ENCODE results near the gene PNLIPRP1.

The PNLIPRP1 gene

GRCh38 chr10:116653885-116654284 is 63.1 kb downstream of the PNLIPRP1 start:
- no peak overlapping the region for H3K4me3 ChIP-seq (replicated peaks; ENCODE audit: low read depth, low read length)
- no peak for DNase-seq (ENCODE audit: extremely low read depth, low read depth)
- TF ChIP-seq, protein P1, sequence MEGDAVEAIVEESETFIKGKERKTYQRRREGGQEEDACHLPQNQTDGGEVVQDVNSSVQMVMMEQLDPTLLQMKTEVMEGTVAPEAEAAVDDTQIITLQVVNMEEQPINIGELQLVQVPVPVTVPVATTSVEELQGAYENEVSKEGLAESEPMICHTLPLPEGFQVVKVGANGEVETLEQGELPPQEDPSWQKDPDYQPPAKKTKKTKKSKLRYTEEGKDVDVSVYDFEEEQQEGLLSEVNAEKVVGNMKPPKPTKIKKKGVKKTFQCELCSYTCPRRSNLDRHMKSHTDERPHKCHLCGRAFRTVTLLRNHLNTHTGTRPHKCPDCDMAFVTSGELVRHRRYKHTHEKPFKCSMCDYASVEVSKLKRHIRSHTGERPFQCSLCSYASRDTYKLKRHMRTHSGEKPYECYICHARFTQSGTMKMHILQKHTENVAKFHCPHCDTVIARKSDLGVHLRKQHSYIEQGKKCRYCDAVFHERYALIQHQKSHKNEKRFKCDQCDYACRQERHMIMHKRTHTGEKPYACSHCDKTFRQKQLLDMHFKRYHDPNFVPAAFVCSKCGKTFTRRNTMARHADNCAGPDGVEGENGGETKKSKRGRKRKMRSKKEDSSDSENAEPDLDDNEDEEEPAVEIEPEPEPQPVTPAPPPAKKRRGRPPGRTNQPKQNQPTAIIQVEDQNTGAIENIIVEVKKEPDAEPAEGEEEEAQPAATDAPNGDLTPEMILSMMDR (IDR thresholded peaks at IDR 0.05; ENCODE audit: low read depth, low read length, missing control alignments), result no peak

DNA sequence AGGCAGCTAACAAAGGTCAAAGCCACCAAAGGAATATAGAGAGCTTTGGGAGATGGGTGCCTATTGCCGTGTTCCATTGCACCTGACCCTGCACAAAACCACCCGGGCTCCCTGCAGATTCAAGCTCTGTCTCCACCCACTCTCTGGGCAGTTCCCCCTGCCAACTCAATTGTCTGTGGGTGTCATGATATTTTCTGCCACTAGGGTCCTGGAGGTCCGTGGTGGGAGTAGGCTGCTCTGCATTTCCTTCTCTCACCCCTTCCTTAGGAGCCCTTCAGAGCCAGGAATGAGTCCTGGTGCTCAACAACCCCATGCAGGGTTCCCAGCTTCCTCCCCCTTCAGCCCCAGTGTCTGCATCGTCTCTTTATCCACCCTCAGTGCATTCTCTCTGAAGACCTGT is 64.1 kb downstream of the PNLIPRP1 start:
- no peak overlapping the region for H3K4me3 ChIP-seq (replicated peaks; ENCODE audit: low read depth, low read length)
- TF ChIP-seq, protein P1 (IDR thresholded peaks at IDR 0.05; ENCODE audit: low read depth, low read length, missing control alignments), result peak; percentile 38
- no peak for DNase-seq (ENCODE audit: extremely low read depth, low read depth)

DNA sequence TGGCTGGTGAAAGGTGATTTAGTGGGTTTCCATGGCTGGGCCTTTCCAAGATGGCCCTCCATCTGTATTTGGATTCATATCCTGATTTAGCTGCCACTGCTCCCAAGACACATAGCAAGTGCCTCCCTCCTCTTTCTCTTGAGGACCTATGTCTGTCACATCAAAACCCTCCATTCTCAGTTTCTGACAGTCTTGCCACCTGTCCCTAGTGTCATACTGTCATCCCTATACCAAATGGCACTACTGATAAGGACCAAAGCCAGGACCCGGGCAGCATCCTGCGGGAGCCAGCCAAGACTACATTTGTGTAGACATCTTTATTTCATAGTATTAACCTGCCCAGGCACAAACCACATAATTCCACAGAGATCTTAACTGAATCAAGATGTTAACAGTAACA is 64.8 kb downstream of the PNLIPRP1 start:
- TF ChIP-seq, protein P1 (IDR thresholded peaks at IDR 0.05; ENCODE audit: low read depth, low read length, missing control alignments), result no peak
- H3K4me3 ChIP-seq (replicated peaks; ENCODE audit: low read depth, low read length), result no peak overlapping the region
- DNase-seq (ENCODE audit: extremely low read depth, low read depth), result no peak

DNA sequence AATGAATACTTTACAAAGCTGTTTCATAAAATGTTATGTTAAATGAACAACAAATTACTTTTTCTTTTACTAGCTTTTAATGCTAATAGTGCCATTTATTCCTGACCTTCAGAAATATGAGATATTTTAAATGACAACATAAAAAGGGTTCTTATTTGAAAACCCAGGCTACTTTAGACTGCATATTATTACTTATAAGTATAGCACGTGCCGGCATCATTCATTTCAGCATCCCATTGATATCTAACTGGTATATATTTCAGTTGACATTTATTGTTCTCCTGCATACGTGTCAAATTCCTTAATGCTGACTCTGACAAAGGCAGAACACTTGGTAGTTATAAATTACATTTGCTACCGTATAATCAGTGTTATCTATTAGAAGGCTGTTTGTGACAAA is 65.3 kb downstream of the PNLIPRP1 start:
- TF ChIP-seq, protein P1 (IDR thresholded peaks at IDR 0.05; ENCODE audit: low read depth, low read length, missing control alignments), result no peak
- no peak overlapping the region for H3K4me3 ChIP-seq (replicated peaks; ENCODE audit: low read depth, low read length)
- no peak for DNase-seq (ENCODE audit: extremely low read depth, low read depth)

- no peak overlapping the region for H3K4me3 ChIP-seq (replicated peaks; ENCODE audit: low read depth, low read length)
- DNase-seq (ENCODE audit: extremely low read depth, low read depth), result no peak
- TF ChIP-seq, protein P1 (IDR thresholded peaks at IDR 0.05; ENCODE audit: low read depth, low read length, missing control alignments), result no peak
Measured at GRCh38 chr10:116657863-116658551, 67.2 kb downstream of the PNLIPRP1 start.

All from HFF-Myc (cell line).